WTC11 (cell line): ENCODE data around the gene ERCC8. TPM values are rescaled to one million over a fixed set of nuclear protein-coding genes. Genes with fewer than 3 reads are reported as not detected.

Source experiments
- ATAC-seq: fragments of 200-7000 bp; cut with Tn5 transposase; 2 replicates; pipeline ENCODE4 v1.10.0; 2021; ENCODE audit warnings: mild to moderate bottlenecking, moderate library complexity
- CTCF ChIA-PET: fragments of 300-600 bp; sonication (Branson Sonifier 250); formaldehyde crosslinking; loops from one replicate; lab custom pipeline; 2021; ENCODE audit warnings: antibody characterized with exemption; lab: Charles Lee
- POLR2A ChIA-PET: fragments of 350-600 bp; sonication (Branson Sonifier 250); formaldehyde crosslinking; loops from one replicate; lab custom pipeline; 2021; ENCODE audit warnings: antibody characterized with exemption; lab: Charles Lee
- DNase-seq: peaks from one replicate; pipeline ENCODE4 v3.0.0; 2021; ENCODE audit warnings: low spot score
- H3K27ac Mint-ChIP-seq: 2 replicates; pipeline ENCODE4 v1.8.0; 2021; ENCODE audit warnings: mixed read lengths
- H3K27me3 Mint-ChIP-seq: 2 replicates; pipeline ENCODE4 v1.8.0; 2021; ENCODE audit warnings: low read depth, mild to moderate bottlenecking, moderate library complexity, mixed read lengths
- H3K36me3 Mint-ChIP-seq: 2 replicates; pipeline ENCODE4 v1.8.0; 2021; ENCODE audit warnings: mixed read lengths
- H3K4me1 Mint-ChIP-seq: 2 replicates; pipeline ENCODE4 v1.8.0; 2022; ENCODE audit warnings: mixed read lengths
- H3K4me3 Mint-ChIP-seq: 2 replicates; pipeline ENCODE4 v1.8.0; 2021; ENCODE audit warnings: mild to moderate bottlenecking, moderate library complexity, mixed read lengths
- H3K9me3 Mint-ChIP-seq: 2 replicates; pipeline ENCODE4 v1.8.0; 2021; ENCODE audit warnings: mixed read lengths
- CDX4 ChIP-seq: fragments of 250-450 bp; sonication (Bioruptor Pico); IDR thresholded peaks from 2 replicates; pipeline ENCODE4 v1.9.0; 2021; ENCODE audit warnings: moderate library complexity, mild to moderate bottlenecking, inconsistent platforms, borderline replicate concordance
- CREB1 ChIP-seq: sonication (generic); formaldehyde crosslinking; IDR thresholded peaks from 2 replicates; pipeline ENCODE4 v1.8.0; 2023; ENCODE audit warnings: mild to moderate bottlenecking, missing genetic modification reagents
- FOXK1 ChIP-seq: sonication (generic); formaldehyde crosslinking; IDR thresholded peaks from 2 replicates; pipeline ENCODE4 v1.8.0; 2022; ENCODE audit warnings: mild to moderate bottlenecking, moderate library complexity, missing genetic modification reagents
- HMGXB4 ChIP-seq: sonication (generic); formaldehyde crosslinking; IDR thresholded peaks from 2 replicates; pipeline ENCODE4 v1.8.1; 2023; ENCODE audit warnings: mild to moderate bottlenecking, moderate library complexity, missing genetic modification reagents
- KAT7 ChIP-seq: sonication (generic); formaldehyde crosslinking; IDR thresholded peaks from 2 replicates; pipeline ENCODE4 v1.8.1; 2023; ENCODE audit warnings: missing genetic modification reagents, mild to moderate bottlenecking, borderline replicate concordance
- MXD4 ChIP-seq: fragments of 250-450 bp; sonication (Bioruptor Pico); IDR thresholded peaks from 2 replicates; pipeline ENCODE4 v1.8.0; 2021; ENCODE audit warnings: mild to moderate bottlenecking, moderate library complexity, borderline replicate concordance
- NFATC4 ChIP-seq: fragments of 250-450 bp; sonication (Bioruptor Pico); IDR thresholded peaks from 2 replicates; pipeline ENCODE4 v1.9.0; 2021; ENCODE audit warnings: mild to moderate bottlenecking
- OVOL2 ChIP-seq: fragments of 250-450 bp; sonication (Bioruptor Pico); IDR thresholded peaks from 2 replicates; pipeline ENCODE4 v1.9.0; 2021; ENCODE audit warnings: mild to moderate bottlenecking, borderline replicate concordance
- SMAD3 ChIP-seq: sonication (generic); formaldehyde crosslinking; IDR thresholded peaks from 2 replicates; pipeline ENCODE4 v1.8.0; 2022; ENCODE audit warnings: missing genetic modification reagents, mild to moderate bottlenecking, borderline replicate concordance
- ZNF232 ChIP-seq: sonication (generic); formaldehyde crosslinking; IDR thresholded peaks from 2 replicates; pipeline ENCODE4 v1.8.0; 2022; ENCODE audit warnings: mild to moderate bottlenecking, missing genetic modification reagents
- ZNF396 ChIP-seq: fragments of 250-450 bp; sonication (Bioruptor Pico); IDR thresholded peaks from 2 replicates; pipeline ENCODE4 v1.8.0; 2021; ENCODE audit warnings: mild to moderate bottlenecking, moderate library complexity, borderline replicate concordance
- total RNA-seq: library from RNA; stranded (reverse); gene quantifications from 3 replicates; pipeline ENCODE4 v1.2.3, GENCODE V29; 2021
- TF ChIP-seq, protein P1 (sequence below): fragments of 250-450 bp; sonication (Bioruptor Pico); IDR thresholded peaks from 2 replicates; pipeline ENCODE4 v1.9.0; 2021; ENCODE audit warnings: mild to moderate bottlenecking
- TF ChIP-seq, protein P2 (sequence below): fragments of 250-450 bp; sonication (Bioruptor Pico); IDR thresholded peaks from 2 replicates; pipeline ENCODE4 v1.8.0; 2021; ENCODE audit warnings: mild to moderate bottlenecking
- TF ChIP-seq, protein P3 (sequence below): sonication (generic); formaldehyde crosslinking; IDR thresholded peaks from 2 replicates; pipeline ENCODE4 v1.8.0; 2022; ENCODE audit warnings: mild to moderate bottlenecking, missing genetic modification reagents
- TF ChIP-seq, protein P4 (sequence below): sonication (generic); formaldehyde crosslinking; IDR thresholded peaks from 2 replicates; pipeline ENCODE4 v1.8.1; 2023; ENCODE audit warnings: mild to moderate bottlenecking, missing genetic modification reagents, borderline replicate concordance

Gene ERCC8
- total RNA-seq, 1 experiment from 2014 or later: 14.6 TPM

GRCh38 chr5:60972231-60972630 is 27.4 kb upstream of the ERCC8 start (continued):
- TF ChIP-seq, protein P1, sequence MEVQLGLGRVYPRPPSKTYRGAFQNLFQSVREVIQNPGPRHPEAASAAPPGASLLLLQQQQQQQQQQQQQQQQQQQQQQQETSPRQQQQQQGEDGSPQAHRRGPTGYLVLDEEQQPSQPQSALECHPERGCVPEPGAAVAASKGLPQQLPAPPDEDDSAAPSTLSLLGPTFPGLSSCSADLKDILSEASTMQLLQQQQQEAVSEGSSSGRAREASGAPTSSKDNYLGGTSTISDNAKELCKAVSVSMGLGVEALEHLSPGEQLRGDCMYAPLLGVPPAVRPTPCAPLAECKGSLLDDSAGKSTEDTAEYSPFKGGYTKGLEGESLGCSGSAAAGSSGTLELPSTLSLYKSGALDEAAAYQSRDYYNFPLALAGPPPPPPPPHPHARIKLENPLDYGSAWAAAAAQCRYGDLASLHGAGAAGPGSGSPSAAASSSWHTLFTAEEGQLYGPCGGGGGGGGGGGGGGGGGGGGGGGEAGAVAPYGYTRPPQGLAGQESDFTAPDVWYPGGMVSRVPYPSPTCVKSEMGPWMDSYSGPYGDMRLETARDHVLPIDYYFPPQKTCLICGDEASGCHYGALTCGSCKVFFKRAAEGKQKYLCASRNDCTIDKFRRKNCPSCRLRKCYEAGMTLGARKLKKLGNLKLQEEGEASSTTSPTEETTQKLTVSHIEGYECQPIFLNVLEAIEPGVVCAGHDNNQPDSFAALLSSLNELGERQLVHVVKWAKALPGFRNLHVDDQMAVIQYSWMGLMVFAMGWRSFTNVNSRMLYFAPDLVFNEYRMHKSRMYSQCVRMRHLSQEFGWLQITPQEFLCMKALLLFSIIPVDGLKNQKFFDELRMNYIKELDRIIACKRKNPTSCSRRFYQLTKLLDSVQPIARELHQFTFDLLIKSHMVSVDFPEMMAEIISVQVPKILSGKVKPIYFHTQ (CRISPR knock-in tag): no peak
- TF ChIP-seq, protein P2, sequence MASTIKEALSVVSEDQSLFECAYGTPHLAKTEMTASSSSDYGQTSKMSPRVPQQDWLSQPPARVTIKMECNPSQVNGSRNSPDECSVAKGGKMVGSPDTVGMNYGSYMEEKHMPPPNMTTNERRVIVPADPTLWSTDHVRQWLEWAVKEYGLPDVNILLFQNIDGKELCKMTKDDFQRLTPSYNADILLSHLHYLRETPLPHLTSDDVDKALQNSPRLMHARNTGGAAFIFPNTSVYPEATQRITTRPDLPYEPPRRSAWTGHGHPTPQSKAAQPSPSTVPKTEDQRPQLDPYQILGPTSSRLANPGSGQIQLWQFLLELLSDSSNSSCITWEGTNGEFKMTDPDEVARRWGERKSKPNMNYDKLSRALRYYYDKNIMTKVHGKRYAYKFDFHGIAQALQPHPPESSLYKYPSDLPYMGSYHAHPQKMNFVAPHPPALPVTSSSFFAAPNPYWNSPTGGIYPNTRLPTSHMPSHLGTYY (CRISPR knock-in tag): no peak
- TF ChIP-seq OVOL2 (CRISPR knock-in tag): no peak
- no peak for TF ChIP-seq CREB1 (CRISPR knock-in tag)
- TF ChIP-seq FOXK1 (CRISPR knock-in tag): no peak
- TF ChIP-seq, protein P3, sequence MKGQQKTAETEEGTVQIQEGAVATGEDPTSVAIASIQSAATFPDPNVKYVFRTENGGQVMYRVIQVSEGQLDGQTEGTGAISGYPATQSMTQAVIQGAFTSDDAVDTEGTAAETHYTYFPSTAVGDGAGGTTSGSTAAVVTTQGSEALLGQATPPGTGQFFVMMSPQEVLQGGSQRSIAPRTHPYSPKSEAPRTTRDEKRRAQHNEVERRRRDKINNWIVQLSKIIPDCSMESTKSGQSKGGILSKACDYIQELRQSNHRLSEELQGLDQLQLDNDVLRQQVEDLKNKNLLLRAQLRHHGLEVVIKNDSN: no peak
- TF ChIP-seq CDX4: no peak
- TF ChIP-seq ZNF396 (CRISPR knock-in tag): no peak
- TF ChIP-seq KAT7 (CRISPR knock-in tag): no peak

GRCh38 chr5:60961685-60962084 is 16.8 kb upstream of the ERCC8 start:
- Mint-ChIP-seq H3K36me3 (peaks cover 4% of the 10 kb centered on the region), H3K4me1 (no peaks in the 10 kb centered on the region), H3K27me3 (no peaks in the 10 kb centered on the region), H3K27ac (no peak overlapping the region), H3K9me3 (peaks cover 19% of the 10 kb centered on the region), H3K4me3 (no peak overlapping the region)
- DNase-seq: no peak
- no peak for ATAC-seq
- ChIA-PET CTCF (interaction anchor here (0.6 to 0.7 kb wide), 2 partner anchors 18 to 920 kb away, joined by 3 to 4 read pairs; no protein-coding TSS in a partner anchor), POLR2A (no interaction called here)
- TF ChIP-seq ZNF232 (CRISPR knock-in tag) (no peak), MXD4 (CRISPR knock-in tag) (no peak), SMAD3 (CRISPR knock-in tag) (no peak), HMGXB4 (CRISPR knock-in tag) (no peak), NFATC4 (CRISPR knock-in tag) (no peak)
- TF ChIP-seq, protein P4, sequence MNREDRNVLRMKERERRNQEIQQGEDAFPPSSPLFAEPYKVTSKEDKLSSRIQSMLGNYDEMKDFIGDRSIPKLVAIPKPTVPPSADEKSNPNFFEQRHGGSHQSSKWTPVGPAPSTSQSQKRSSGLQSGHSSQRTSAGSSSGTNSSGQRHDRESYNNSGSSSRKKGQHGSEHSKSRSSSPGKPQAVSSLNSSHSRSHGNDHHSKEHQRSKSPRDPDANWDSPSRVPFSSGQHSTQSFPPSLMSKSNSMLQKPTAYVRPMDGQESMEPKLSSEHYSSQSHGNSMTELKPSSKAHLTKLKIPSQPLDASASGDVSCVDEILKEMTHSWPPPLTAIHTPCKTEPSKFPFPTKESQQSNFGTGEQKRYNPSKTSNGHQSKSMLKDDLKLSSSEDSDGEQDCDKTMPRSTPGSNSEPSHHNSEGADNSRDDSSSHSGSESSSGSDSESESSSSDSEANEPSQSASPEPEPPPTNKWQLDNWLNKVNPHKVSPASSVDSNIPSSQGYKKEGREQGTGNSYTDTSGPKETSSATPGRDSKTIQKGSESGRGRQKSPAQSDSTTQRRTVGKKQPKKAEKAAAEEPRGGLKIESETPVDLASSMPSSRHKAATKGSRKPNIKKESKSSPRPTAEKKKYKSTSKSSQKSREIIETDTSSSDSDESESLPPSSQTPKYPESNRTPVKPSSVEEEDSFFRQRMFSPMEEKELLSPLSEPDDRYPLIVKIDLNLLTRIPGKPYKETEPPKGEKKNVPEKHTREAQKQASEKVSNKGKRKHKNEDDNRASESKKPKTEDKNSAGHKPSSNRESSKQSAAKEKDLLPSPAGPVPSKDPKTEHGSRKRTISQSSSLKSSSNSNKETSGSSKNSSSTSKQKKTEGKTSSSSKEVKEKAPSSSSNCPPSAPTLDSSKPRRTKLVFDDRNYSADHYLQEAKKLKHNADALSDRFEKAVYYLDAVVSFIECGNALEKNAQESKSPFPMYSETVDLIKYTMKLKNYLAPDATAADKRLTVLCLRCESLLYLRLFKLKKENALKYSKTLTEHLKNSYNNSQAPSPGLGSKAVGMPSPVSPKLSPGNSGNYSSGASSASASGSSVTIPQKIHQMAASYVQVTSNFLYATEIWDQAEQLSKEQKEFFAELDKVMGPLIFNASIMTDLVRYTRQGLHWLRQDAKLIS (CRISPR knock-in tag): no peak
